IPS DF 6.9 (cell line): ENCODE measurements around the gene NRSN1.

ENCODE experiments used
- DNase-seq: peaks from one replicate; pipeline ENCODE4 v3.0.0-alpha.2; 2013; ENCODE audit warnings: low read depth, low spot score
- H3K27ac ChIP-seq: one replicate; pipeline ENCODE4 v1.5.1; 2013; ENCODE audit warnings: low read length, control low read depth
- H3K27me3 ChIP-seq: 2 replicates; pipeline ENCODE4 v1.6.1; 2013; ENCODE audit warnings: mild to moderate bottlenecking, low read length; ENCODE audit not compliant: control insufficient read depth, insufficient read depth
- H3K36me3 ChIP-seq: 2 replicates; pipeline ENCODE4 v1.6.1; 2013; ENCODE audit warnings: low read length; ENCODE audit not compliant: control insufficient read depth, insufficient read depth
- H3K4me1 ChIP-seq: 2 replicates; pipeline ENCODE4 v1.6.1; 2013; ENCODE audit warnings: low read length; ENCODE audit not compliant: control insufficient read depth, insufficient read depth
- H3K4me3 ChIP-seq: 2 replicates; pipeline ENCODE4 v1.5.1; 2013; ENCODE audit warnings: mild to moderate bottlenecking, low read length
- H3K9me3 ChIP-seq: 2 replicates; pipeline ENCODE4 v1.6.1; 2013; ENCODE audit warnings: low read length, inconsistent platforms; ENCODE audit not compliant: control insufficient read depth, insufficient read depth
- WGBS: extraction: QIAGEN DNeasy Blood & Tissue Kit; methylation state at CpG from one replicate; pipeline ENCODE4 v1.1.7; 2013; ENCODE audit warnings: mixed read lengths, missing lambda C conversion rate; ENCODE audit not compliant: insufficient read length, insufficient coverage; 5-methylcytosine and 5-hydroxymethylcytosine counted together

The NRSN1 gene

DNA sequence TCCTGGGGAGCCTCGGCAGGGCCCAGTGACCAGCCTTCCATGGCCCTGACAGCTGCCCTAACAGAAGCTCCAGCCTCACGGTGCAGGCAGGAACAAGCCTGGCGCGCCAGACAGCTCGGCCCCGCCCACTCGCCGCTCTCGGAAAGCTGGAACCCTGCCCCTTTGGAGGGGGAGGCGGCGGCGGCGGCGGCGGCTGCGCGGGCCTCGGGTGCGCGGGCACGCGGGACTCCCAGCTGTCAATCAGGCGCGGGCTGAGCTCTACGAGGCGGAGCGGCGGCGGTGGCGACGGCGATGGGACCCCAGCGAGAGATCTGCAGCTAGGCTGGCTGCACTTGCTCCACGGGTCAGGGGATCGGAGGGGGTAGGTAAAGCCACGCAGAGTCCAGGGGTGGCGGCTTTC lies at the start of gene NRSN1:
Gene NRSN1, plus strand, starts transcription at position 236 of the 400 bp plus-strand sequence. CDS start 8,113 bp downstream, outside the sequence.
- peak; percentile 29 for DNase-seq
- H3K4me1 ChIP-seq = peaks cover 1% of the 10 kb centered on the region; the same call in 1 of the 2 replicates
- no CpG with 5 or more reads among the region's 37 CpGs for WGBS
- peak within 1 kb of the TSS; percentile 52; the same call in 1 of the 2 replicates for H3K4me3 ChIP-seq
- H3K27me3 ChIP-seq = no peaks in the 10 kb centered on the region
- no peak within 1 kb of the TSS for H3K27ac ChIP-seq
- H3K9me3 ChIP-seq = no peaks in the 10 kb centered on the region
- no peaks in the 10 kb centered on the region for H3K36me3 ChIP-seq

DNA sequence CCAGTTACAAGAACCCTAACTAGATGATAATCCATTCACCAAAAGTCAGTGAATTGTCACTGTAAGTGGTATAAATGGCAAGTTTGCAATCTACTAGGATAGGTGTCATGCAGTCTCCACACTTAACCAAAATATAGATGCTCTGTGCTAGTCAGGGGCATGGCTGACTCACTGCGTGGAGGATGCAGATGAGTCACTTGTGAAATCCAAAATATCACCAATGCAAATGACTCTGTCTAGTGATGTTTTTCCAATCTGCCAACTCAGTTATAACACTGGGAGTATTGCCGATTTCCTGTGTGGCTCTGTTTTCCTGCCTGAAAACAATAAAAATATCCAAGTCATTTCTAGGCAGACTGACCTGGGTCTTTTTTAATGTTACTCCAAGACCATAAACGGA lies 47.8 kb upstream of the NRSN1 start:
- no peaks in the 10 kb centered on the region for H3K4me1 ChIP-seq
- no peaks in the 10 kb centered on the region for H3K36me3 ChIP-seq
- no peaks in the 10 kb centered on the region for H3K9me3 ChIP-seq
- no peak overlapping the region for H3K27ac ChIP-seq
- no peak overlapping the region for H3K4me3 ChIP-seq
- no peaks in the 10 kb centered on the region for H3K27me3 ChIP-seq
- WGBS = no CpG with 5 or more reads among the region's 3 CpGs
- DNase-seq = no peak

DNA sequence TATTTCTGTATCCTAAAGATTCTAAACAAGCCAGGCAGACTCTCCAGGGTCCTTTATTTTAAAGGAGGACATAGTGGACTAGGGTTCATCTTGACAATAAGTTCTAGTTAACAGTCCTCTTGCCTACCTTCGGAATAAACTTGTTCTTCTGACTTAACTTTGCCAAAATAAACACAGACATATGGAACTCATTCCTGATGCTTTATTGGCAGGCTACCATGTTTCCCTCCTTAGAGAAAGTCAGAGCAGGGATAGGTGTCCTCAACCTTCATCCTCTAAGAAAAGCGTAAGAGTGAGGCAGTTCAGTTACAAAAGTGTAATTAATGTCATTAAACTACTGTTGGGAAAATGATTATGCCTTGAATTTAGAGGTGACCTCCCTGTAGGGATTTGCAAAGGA lies 46.9 kb upstream of the NRSN1 start:
- H3K27me3 ChIP-seq = no peaks in the 10 kb centered on the region
- no peak overlapping the region for H3K27ac ChIP-seq
- no peaks in the 10 kb centered on the region for H3K4me1 ChIP-seq
- no peaks in the 10 kb centered on the region for H3K9me3 ChIP-seq
- H3K4me3 ChIP-seq = no peak overlapping the region
- H3K36me3 ChIP-seq = no peaks in the 10 kb centered on the region
- WGBS = no CpG with 5 or more reads among the region's 2 CpGs
- no peak for DNase-seq

GRCh38 chr6:24080711-24081110 lies 45.3 kb upstream of the NRSN1 start:
- WGBS = no CpG with 5 or more reads among the region's 1 CpG
- no peak overlapping the region for H3K27ac ChIP-seq
- no peaks in the 10 kb centered on the region for H3K4me1 ChIP-seq
- no peaks in the 10 kb centered on the region for H3K27me3 ChIP-seq
- H3K4me3 ChIP-seq = no peak overlapping the region
- H3K9me3 ChIP-seq = no peaks in the 10 kb centered on the region
- H3K36me3 ChIP-seq = no peaks in the 10 kb centered on the region
- no peak for DNase-seq

- Histone ChIP-seq H3K4me1 (no peaks in the 10 kb centered on the region), H3K9me3 (no peaks in the 10 kb centered on the region), H3K4me3 (no peak overlapping the region), H3K27ac (no peak overlapping the region), H3K36me3 (no peaks in the 10 kb centered on the region), H3K27me3 (no peaks in the 10 kb centered on the region)
- no CpG with 5 or more reads among the region's 2 CpGs for WGBS
- no peak for DNase-seq
Observed at GRCh38 chr6:24089736-24090135, 36.3 kb upstream of the NRSN1 start.

GRCh38 chr6:24092407-24092806 lies 33.6 kb upstream of the NRSN1 start:
- H3K27me3 ChIP-seq = no peaks in the 10 kb centered on the region
- no CpG with 5 or more reads among the region's 3 CpGs for WGBS

DNA sequence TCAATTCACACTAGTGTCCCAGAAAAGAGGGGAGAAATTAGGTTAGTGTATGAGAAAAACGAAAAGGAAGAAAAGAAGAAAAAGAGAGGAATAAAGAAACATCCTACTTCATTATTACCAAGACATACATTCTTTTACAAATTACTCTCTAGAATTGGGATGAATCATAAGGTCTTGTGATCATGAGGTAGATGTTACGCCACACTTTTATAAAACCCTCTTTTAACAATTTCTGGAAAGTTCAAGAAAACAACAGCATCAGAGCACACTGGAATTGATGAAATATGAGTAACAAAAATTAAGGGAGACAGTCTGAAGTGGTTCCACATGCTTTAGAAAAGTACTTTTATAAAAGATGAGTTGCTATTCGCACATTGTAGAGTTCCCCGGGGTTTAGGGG lies 32.6 kb upstream of the NRSN1 start:
- Histone ChIP-seq H3K27me3 (no peaks in the 10 kb centered on the region), H3K36me3 (no peaks in the 10 kb centered on the region), H3K4me1 (no peaks in the 10 kb centered on the region), H3K9me3 (no peaks in the 10 kb centered on the region), H3K27ac (no peak overlapping the region), H3K4me3 (no peak overlapping the region)
- no CpG with 5 or more reads among the region's 4 CpGs for WGBS
- DNase-seq = no peak

More at GRCh38 chr6:24092407-24092806, 33.6 kb upstream of the NRSN1 start:
- H3K9me3 ChIP-seq = no peaks in the 10 kb centered on the region
- H3K36me3 ChIP-seq = no peaks in the 10 kb centered on the region
- no peak overlapping the region for H3K4me3 ChIP-seq
- DNase-seq = no peak
- H3K4me1 ChIP-seq = no peaks in the 10 kb centered on the region
- H3K27ac ChIP-seq = no peak overlapping the region

DNA sequence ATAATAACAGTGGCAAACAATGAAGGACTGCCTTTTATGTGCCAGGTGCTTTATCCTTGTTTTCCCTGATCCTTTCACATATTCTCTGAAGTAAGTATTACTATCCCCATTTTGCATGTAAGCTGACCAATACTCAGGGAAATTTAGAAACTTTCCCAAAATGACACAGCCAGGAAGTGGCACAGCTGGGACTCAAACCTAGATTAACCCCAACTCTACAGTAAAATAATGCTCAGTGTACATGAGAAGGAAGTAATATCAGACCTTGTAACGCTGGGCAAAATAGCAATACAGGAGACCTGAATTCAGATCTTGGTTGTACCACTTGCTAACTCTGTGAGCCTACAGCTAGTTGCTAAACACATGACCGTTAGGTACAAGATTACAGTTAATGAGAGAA lies 26.8 kb upstream of the NRSN1 start:
- H3K9me3 ChIP-seq = no peaks in the 10 kb centered on the region
- no peak overlapping the region for H3K27ac ChIP-seq
- no peak for DNase-seq
- no CpG with 5 or more reads among the region's 2 CpGs for WGBS
- no peak overlapping the region for H3K4me3 ChIP-seq
- no peaks in the 10 kb centered on the region for H3K4me1 ChIP-seq
- H3K36me3 ChIP-seq = no peaks in the 10 kb centered on the region
- no peaks in the 10 kb centered on the region for H3K27me3 ChIP-seq

GRCh38 chr6:24100024-24100769 lies 25.8 kb upstream of the NRSN1 start:
- Histone ChIP-seq H3K4me3 (no peak overlapping the region), H3K27me3 (no peaks in the 10 kb centered on the region), H3K27ac (no peak overlapping the region), H3K36me3 (no peaks in the 10 kb centered on the region), H3K9me3 (no peaks in the 10 kb centered on the region), H3K4me1 (no peaks in the 10 kb centered on the region)
- no CpG with 5 or more reads among the region's 1 CpG for WGBS
- no peak for DNase-seq

- no peak overlapping the region for H3K4me3 ChIP-seq
- H3K27ac ChIP-seq = no peak overlapping the region
- H3K36me3 ChIP-seq = no peaks in the 10 kb centered on the region
- no CpG with 5 or more reads among the region's 2 CpGs for WGBS
- H3K27me3 ChIP-seq = no peaks in the 10 kb centered on the region
- no peaks in the 10 kb centered on the region for H3K9me3 ChIP-seq
- no peak for DNase-seq
- H3K4me1 ChIP-seq = no peaks in the 10 kb centered on the region
Observed at GRCh38 chr6:24100770-24101155, 25.3 kb upstream of the NRSN1 start.

DNA sequence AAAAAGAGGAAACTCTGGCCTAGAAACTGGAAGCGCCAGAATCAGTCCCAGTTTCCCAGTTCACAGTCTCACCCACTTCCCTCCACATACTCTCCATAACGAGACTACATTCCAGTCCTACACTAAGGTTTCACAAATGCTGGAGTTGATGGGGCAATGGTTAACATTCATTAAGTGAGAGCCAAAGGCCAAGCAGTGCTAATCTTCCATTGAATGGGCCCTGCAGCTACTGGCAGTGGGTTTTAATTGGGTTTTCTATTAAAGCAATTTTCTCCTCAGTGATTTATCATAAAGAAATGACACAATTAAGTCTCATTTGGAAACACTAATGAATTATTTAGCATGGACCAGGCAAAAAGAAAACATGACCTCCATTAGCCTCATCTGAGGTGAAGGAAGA lies 20.8 kb upstream of the NRSN1 start:
- no peaks in the 10 kb centered on the region for H3K36me3 ChIP-seq
- no peaks in the 10 kb centered on the region; the same call in 1 of the 2 replicates for H3K27me3 ChIP-seq
- H3K9me3 ChIP-seq = no peaks in the 10 kb centered on the region
- H3K4me3 ChIP-seq = no peak overlapping the region
- WGBS = no CpG with 5 or more reads among the region's 2 CpGs
- no peaks in the 10 kb centered on the region for H3K4me1 ChIP-seq
- DNase-seq = no peak
- no peak overlapping the region for H3K27ac ChIP-seq
